NCI-H146 treated with DMSO at 0.1 percent for 48 hours (cell line): ENCODE measurements around the gene ALK.

Source experiments
- DNase-seq: peaks from one replicate; lab custom pipeline; 2025; ENCODE audit not compliant: unreplicated experiment; lab: John Stamatoyannopoulos, UW

ALK gene

GRCh38 chr2:29463181-29463900, 458.0 kb downstream of the ALK start:
- no peak for DNase-seq

- DNase-seq = no peak
These were observed 459.1 kb downstream of the ALK start for GRCh38 chr2:29462293-29462692.

GRCh38 chr2:29460190-29460589, 461.2 kb downstream of the ALK start:
- DNase-seq = no peak

- no peak for DNase-seq
These were observed 461.8 kb downstream of the ALK start for GRCh38 chr2:29459445-29460179.

- DNase-seq = no peak
These were observed 465.0 kb downstream of the ALK start for GRCh38 chr2:29456429-29456828.

GRCh38 chr2:29455200-29455860, 466.1 kb downstream of the ALK start:
- DNase-seq = no peak

GRCh38 chr2:29452036-29452435, 469.4 kb downstream of the ALK start:
- DNase-seq = no peak

GRCh38 chr2:29450596-29451222, 470.7 kb downstream of the ALK start:
- no peak for DNase-seq

- DNase-seq = no peak
These were observed 471.9 kb downstream of the ALK start for GRCh38 chr2:29449499-29449898.

- no peak for DNase-seq
These were observed 473.2 kb downstream of the ALK start for GRCh38 chr2:29448096-29448688.

GRCh38 chr2:29447513-29447912, 473.9 kb downstream of the ALK start:
- no peak for DNase-seq

GRCh38 chr2:29446847-29447246, 474.5 kb downstream of the ALK start:
- DNase-seq = no peak

- no peak for DNase-seq
These were observed 477.2 kb downstream of the ALK start for GRCh38 chr2:29444150-29444549.

GRCh38 chr2:29443627-29444026, 477.8 kb downstream of the ALK start:
- DNase-seq = no peak

GRCh38 chr2:29443151-29443550, 478.2 kb downstream of the ALK start:
- DNase-seq = no peak

GRCh38 chr2:29440921-29441623, 480.3 kb downstream of the ALK start:
- no peak for DNase-seq

- no peak for DNase-seq
These were observed 487.5 kb downstream of the ALK start for GRCh38 chr2:29433920-29434319.

- no peak for DNase-seq
These were observed 488.3 kb downstream of the ALK start for GRCh38 chr2:29433128-29433527.

GRCh38 chr2:29431485-29431884, 489.9 kb downstream of the ALK start:
- no peak for DNase-seq

GRCh38 chr2:29430382-29431112, 490.8 kb downstream of the ALK start:
- DNase-seq = no peak
